Epithelial cell of esophagus (primary cell): ENCODE data around the gene CHKA.

ENCODE experiments used
- DNase-seq: peaks from one replicate; pipeline ENCODE4 v3.0.0; 2010; ENCODE audit warnings: low read depth
- H3K4me3 ChIP-seq: 2 replicates; pipeline ENCODE4 v1.5.1; 2011; ENCODE audit warnings: mild to moderate bottlenecking, low read length, control low read depth
- CTCF ChIP-seq: IDR thresholded peaks from 2 replicates; pipeline ENCODE4 v1.5.1; 2011; ENCODE audit warnings: low read depth, mild to moderate bottlenecking, low read length, control low read depth, inconsistent platforms; ENCODE audit not compliant: insufficient read depth; ENCODE audit errors: missing control alignments

The CHKA gene

GRCh38 chr11:68149417-68149816, 28.2 kb upstream of the CHKA start:
- no peak for TF ChIP-seq CTCF
- H3K4me3 ChIP-seq = no peak overlapping the region
- no peak for DNase-seq

- no peak for TF ChIP-seq CTCF
- no peak for DNase-seq
- no peak overlapping the region for H3K4me3 ChIP-seq
Measured at GRCh38 chr11:68148879-68149278, 27.7 kb upstream of the CHKA start.

GRCh38 chr11:68148071-68148805, 27.1 kb upstream of the CHKA start:
- no peak for TF ChIP-seq CTCF
- H3K4me3 ChIP-seq = no peak overlapping the region
- no peak for DNase-seq

- peak; percentile 37 for DNase-seq
- TF ChIP-seq CTCF = no peak
- no peak overlapping the region for H3K4me3 ChIP-seq
Measured at GRCh38 chr11:68146704-68147474, 25.7 kb upstream of the CHKA start.

- no peak for TF ChIP-seq CTCF
- DNase-seq = no peak
- H3K4me3 ChIP-seq = no peak overlapping the region
Measured at GRCh38 chr11:68146010-68146540, 24.9 kb upstream of the CHKA start.

GRCh38 chr11:68145120-68145866, 24.1 kb upstream of the CHKA start:
- no peak for TF ChIP-seq CTCF
- no peak overlapping the region for H3K4me3 ChIP-seq
- peak; percentile 45 for DNase-seq
